Ovary (tissue), 9 donors: Measurements from ENCODE around the gene SLC1A6. TPM values are rescaled to one million over a fixed set of nuclear protein-coding genes. Genes with fewer than 3 reads are reported as not detected.

ENCODE experiments used
- DNase-seq, 5 donors: peaks; one replicate each; pipeline ENCODE4 v3.0.0-alpha.2; 2019 to 2020
- H3K27ac ChIP-seq, 2 donors: fragments of 200-600 bp; one replicate each; pipeline versions ENCODE4 v1.5.1 to v1.8.0; 2019 to 2022
- H3K27me3 ChIP-seq: fragments of 200-600 bp; one replicate; pipeline ENCODE4 v1.8.0; 2022
- H3K36me3 ChIP-seq: fragments of 200-600 bp; sonication (generic); one replicate; pipeline ENCODE4 v1.5.1; 2019
- H3K4me1 ChIP-seq: one replicate; pipeline ENCODE4 v1.8.1; 2013; ENCODE audit warnings: mild to moderate bottlenecking, moderate library complexity; ENCODE audit not compliant: insufficient read depth
- H3K4me3 ChIP-seq: fragments of 200-600 bp; sonication (generic); one replicate; pipeline ENCODE4 v1.5.1; 2017
- H3K9me3 ChIP-seq, 2 donors: fragments of 200-600 bp in 1 of 2; sonication (generic) in 1 of 2; one replicate each; pipeline versions ENCODE4 v1.5.1 to v1.8.1; 2013 to 2019; ENCODE audit warnings: mild to moderate bottlenecking in 1 of 2, moderate library complexity in 1 of 2
- EP300 ChIP-seq: sonication (generic); formaldehyde crosslinking; IDR thresholded peaks from one replicate; pipeline ENCODE4 v1.6.1; 2017; ENCODE audit warnings: antibody characterized with exemption
- POLR2A ChIP-seq: fragments of 450-650 bp; IDR thresholded peaks from one replicate; pipeline ENCODE4 v1.6.1; 2017; ENCODE audit warnings: antibody characterized with exemption, mild to moderate bottlenecking, moderate library complexity
- WGBS, 3 donors: extraction: QIAGEN DNeasy Blood & Tissue Kit in 1 of 3; methylation state at CpG; one replicate each; pipeline versions ENCODE4 v1.1.5 to v1.1.7; 2013 to 2017; 5-methylcytosine and 5-hydroxymethylcytosine counted together
- intact Hi-C, 4 donors: fragments of 100-400 bp; cut with DNase I; formaldehyde crosslinking; loops; one replicate each; pipeline versions ENCODE4 v1.11.0 to v1.15.1; 2022 to 2023
- polyA plus RNA-seq, 2 donors: library from polyadenylated mRNA; stranded (reverse); fragments of 200-250 nt in 1 of 2; fragments of 350-450 nt in 1 of 2; fragmentation: Illumina TruSeq in 1 of 2; extraction: RNeasy Lipid Tissue Mini Kit (QIAGEN cat#74804) in 1 of 2; gene quantifications; one replicate each; pipeline ENCODE4 v1.2.3, GENCODE V29; 2013 to 2014
- total RNA-seq, 7 donors: library from RNA; depleted of rRNA in 2 of 7; stranded (reverse); fragments of >200 nt in 2 of 7; fragmentation: NEBNext Ultra II Directional in 3 of 7; extraction: Animal tissue kit (Norgen Biotek cat#: 25700) in 3 of 7; gene quantifications; one replicate each; pipeline versions ENCODE4 v1.1.0 to v1.2.4, GENCODE V29; 2016 to 2023
- TF ChIP-seq, protein P1 (sequence below), 3 donors: fragments of 450-650 bp in 2 of 3; fragments of 200-600 bp in 1 of 3; IDR thresholded peaks; one replicate each; pipeline versions ENCODE4 v1.5.1 to v1.8.0; 2016 to 2022; ENCODE audit warnings: antibody characterized with exemption in 3 of 3, mild to moderate bottlenecking in 1 of 3
- donor health status: DM: no; HTN: no; CAD: no; lungs with moderate emphysema.
- donor health status: DM: no; HTN: no; CAD: no.
- donor health status: Bipolar disorder and iron deficiency.
- donor health status: DM: yes; HTN: yes; CAD: no.
- donor health status: DM: no; HTN: no; CAD: no.
- donor health status: DM: yes; HTN: yes; CAD: no.

SLC1A6 gene
- total and polyA plus RNA-seq, 9 donors, result 0.08 TPM; not detected in 8

DNA sequence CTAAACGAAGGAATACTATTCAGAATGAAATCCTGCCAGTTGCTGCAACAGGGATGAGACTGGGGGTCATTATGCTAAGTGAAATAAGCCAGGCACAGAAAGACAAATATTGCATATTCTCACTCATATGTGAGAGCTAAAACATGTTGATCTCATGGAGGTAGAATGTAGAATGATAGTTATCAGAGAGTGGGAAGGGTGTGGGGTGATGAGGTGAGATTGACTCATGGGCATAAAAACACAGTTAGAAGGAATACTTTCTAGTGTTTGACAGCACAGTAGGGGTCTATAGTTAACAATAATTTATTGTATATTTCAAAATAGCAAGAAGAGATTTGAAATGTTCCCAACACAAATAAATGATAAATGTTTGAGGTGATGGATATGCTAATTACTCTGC is 46.2 kb downstream of the SLC1A6 start:
- no peak for DNase-seq
- TF ChIP-seq POLR2A (no peak), EP300 (no peak)
- Histone ChIP-seq H3K27me3 (no peaks in the 10 kb centered on the region), H3K4me1 (no peaks in the 10 kb centered on the region), H3K36me3 (no peaks in the 10 kb centered on the region), H3K27ac (no peak overlapping the region), H3K4me3 (no peak overlapping the region), H3K9me3 (no peaks in the 10 kb centered on the region)
- intact Hi-C loops, result no loop called here
- WGBS, 3 donors, result 40 to 68% (median 45%) methylated on average over 1 of the region's 1 CpG

DNA sequence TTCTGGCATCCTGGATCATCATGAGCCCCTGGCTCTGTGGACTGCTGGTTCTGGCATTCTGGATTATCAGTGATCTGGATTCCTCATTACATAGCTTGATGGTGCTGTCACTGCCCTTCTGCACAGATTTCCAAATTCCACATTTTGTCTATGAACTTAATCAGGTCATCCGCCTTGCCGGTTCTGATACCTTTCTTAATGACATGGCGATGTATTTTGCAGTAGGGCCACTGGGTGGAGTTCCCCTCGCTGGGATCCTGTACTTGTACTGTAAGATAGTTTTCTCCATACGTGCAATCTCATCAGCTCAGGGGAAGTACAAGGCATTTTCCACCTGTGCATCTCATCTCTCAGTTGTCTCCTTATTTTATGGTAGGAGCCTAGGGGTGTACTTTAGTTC is 62.8 kb downstream of the SLC1A6 start:
- intact Hi-C loops, result no loop called here
- DNase-seq, result no peak
- Histone ChIP-seq H3K4me3 (no peak overlapping the region), H3K9me3 (no peaks in the 10 kb centered on the region), H3K4me1 (no peaks in the 10 kb centered on the region), H3K27ac (no peak overlapping the region), H3K27me3 (no peaks in the 10 kb centered on the region), H3K36me3 (no peaks in the 10 kb centered on the region)
- TF ChIP-seq EP300 (no peak), POLR2A (no peak)
- TF ChIP-seq, protein P1, sequence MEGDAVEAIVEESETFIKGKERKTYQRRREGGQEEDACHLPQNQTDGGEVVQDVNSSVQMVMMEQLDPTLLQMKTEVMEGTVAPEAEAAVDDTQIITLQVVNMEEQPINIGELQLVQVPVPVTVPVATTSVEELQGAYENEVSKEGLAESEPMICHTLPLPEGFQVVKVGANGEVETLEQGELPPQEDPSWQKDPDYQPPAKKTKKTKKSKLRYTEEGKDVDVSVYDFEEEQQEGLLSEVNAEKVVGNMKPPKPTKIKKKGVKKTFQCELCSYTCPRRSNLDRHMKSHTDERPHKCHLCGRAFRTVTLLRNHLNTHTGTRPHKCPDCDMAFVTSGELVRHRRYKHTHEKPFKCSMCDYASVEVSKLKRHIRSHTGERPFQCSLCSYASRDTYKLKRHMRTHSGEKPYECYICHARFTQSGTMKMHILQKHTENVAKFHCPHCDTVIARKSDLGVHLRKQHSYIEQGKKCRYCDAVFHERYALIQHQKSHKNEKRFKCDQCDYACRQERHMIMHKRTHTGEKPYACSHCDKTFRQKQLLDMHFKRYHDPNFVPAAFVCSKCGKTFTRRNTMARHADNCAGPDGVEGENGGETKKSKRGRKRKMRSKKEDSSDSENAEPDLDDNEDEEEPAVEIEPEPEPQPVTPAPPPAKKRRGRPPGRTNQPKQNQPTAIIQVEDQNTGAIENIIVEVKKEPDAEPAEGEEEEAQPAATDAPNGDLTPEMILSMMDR (IDR thresholded peaks at IDR 0.05), result no peak
- 39 to 60% (median 44%) methylated on average over 5 of the region's 5 CpGs for WGBS, 3 donors

DNA sequence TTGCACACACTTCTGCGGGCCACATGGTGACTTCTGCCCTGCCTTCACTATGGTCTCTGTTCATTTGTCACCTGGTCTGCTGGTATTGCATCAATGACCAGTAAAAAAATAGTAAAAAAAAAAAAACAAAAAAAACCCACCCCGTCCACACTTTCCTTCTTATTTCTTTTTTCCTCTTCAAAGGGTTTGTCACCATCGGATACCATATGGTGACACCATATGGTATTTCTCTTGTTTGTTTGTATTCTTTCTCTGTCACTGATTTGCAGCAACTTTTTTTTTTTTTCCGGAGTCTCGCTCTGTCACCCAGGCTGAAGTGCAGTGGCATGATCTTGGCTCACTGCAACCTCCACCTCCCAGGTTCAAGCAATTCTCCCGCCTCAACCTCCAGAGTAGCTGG is 64.5 kb downstream of the SLC1A6 start:
- no peak overlapping the region for H3K27ac ChIP-seq
- intact Hi-C loops, result no loop called here
- no peaks in the 10 kb centered on the region for H3K9me3 ChIP-seq
- no peaks in the 10 kb centered on the region for H3K4me1 ChIP-seq
- no peaks in the 10 kb centered on the region for H3K36me3 ChIP-seq
- 62 to 71% (median 71%) methylated on average over 6 of the region's 6 CpGs for WGBS, 3 donors
- H3K27me3 ChIP-seq, result no peaks in the 10 kb centered on the region
- TF ChIP-seq EP300 (no peak), POLR2A (no peak)
- TF ChIP-seq, protein P1 (IDR thresholded peaks at IDR 0.05), result no peak
- no peak overlapping the region for H3K4me3 ChIP-seq
- no peak for DNase-seq

DNA sequence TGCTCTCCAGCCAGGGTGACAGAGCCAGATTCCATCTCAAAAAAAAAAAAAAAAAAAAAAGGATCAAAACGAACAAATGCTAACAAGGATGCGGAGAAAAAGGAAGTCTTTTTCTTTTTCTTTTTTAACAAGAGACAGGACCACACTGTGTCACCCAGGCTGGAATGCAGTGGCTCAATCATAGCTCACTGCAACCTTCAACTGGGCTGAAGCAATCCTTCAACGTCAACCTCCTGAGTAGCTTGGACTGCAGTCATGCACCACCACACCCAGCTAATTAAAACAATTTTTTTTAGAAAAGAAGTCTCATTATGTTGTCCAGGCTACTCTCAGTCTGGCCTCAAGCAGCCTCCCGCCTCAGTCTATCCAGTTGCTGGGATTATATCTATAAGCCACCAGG is 73.0 kb downstream of the SLC1A6 start:
- no peaks in the 10 kb centered on the region for H3K4me1 ChIP-seq
- 72 to 77% (median 73%) methylated on average over 4 of the region's 4 CpGs for WGBS, 3 donors
- H3K9me3 ChIP-seq, result no peaks in the 10 kb centered on the region
- intact Hi-C loops, result no loop called here
- H3K27ac ChIP-seq, result no peak overlapping the region
- no peak overlapping the region for H3K4me3 ChIP-seq
- TF ChIP-seq, protein P1 (IDR thresholded peaks at IDR 0.05), result no peak
- no peak for TF ChIP-seq POLR2A
- no peak for TF ChIP-seq EP300
- DNase-seq, result no peak
- H3K27me3 ChIP-seq, result no peaks in the 10 kb centered on the region
- no peaks in the 10 kb centered on the region for H3K36me3 ChIP-seq

DNA sequence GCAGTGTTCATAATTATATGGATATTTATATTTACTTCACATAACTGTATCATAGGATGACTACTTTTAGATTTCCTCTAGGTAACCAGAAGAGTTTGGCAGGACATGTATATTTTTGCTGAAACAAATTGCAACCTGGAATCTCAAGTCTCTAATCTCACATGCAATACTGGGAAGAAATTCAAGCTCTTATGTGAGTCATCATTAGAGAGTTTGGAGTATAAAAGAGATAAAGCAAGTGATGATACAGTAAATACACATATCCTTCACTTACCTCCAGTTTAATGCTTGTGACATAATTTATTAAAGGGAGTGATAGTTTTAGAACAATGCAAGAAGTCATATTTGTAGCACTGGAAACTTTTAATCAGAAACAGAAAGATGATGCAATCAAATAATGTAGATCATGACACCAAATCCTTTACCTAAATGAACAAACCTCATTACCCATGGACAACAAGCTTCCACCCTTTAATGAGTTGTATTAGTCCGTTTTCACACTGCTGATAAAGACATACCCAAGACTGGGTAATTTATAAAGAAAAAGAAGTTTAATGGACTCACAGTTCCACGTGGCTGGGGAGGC is 77.9 kb downstream of the SLC1A6 start:
- Histone ChIP-seq H3K36me3 (no peaks in the 10 kb centered on the region), H3K4me1 (no peaks in the 10 kb centered on the region), H3K4me3 (no peak overlapping the region), H3K27ac (no peak overlapping the region), H3K27me3 (no peaks in the 10 kb centered on the region), H3K9me3 (no peaks in the 10 kb centered on the region)
- TF ChIP-seq, protein P1 (IDR thresholded peaks at IDR 0.05), result no peak
- no peak for TF ChIP-seq EP300
- TF ChIP-seq POLR2A, result no peak
- DNase-seq, result no peak
- intact Hi-C loops, result no loop called here
- 8 to 26% (median 19%) methylated on average over 2 of the region's 2 CpGs for WGBS, 3 donors

Other genes starting within 250 kb of the SLC1A6 start
- gene ADGRE2, start 201.3 kb downstream of the SLC1A6 start, total RNA-seq, result 1 to 10 TPM in 4 of 7 donors, under 1 TPM in 3; 0.45 to 4.2 (median 1.0) TPM
- 1 to 10 TPM in 1 of 2 donors, under 1 TPM in 1; 0.24 to 1.8 TPM for gene ADGRE2, start 201.3 kb downstream of the SLC1A6 start, polyA plus RNA-seq
- under 1 TPM in 2 of 7 donors, not detected in 5; 0.12 TPM for gene OR7A5, start 144.7 kb downstream of the SLC1A6 start, total RNA-seq
- not detected for gene OR7A5, start 144.7 kb downstream of the SLC1A6 start, polyA plus RNA-seq
- gene OR7C1, start 144.7 kb downstream of the SLC1A6 start, total RNA-seq, result under 1 TPM in 1 of 7 donors, not detected in 6; 0.05 TPM
- gene OR7C1, start 144.7 kb downstream of the SLC1A6 start, polyA plus RNA-seq, result under 1 TPM in 1 of 2 donors, not detected in 1; 0.13 TPM
- gene OR7A10, start 130.9 kb downstream of the SLC1A6 start, total RNA-seq, result not detected
- gene OR7A10, start 130.9 kb downstream of the SLC1A6 start, polyA plus RNA-seq, result not detected
- not detected for gene OR7A17, start 93.7 kb downstream of the SLC1A6 start, total RNA-seq
- gene OR7A17, start 93.7 kb downstream of the SLC1A6 start, polyA plus RNA-seq, result not detected
- gene OR7C2, start 38.4 kb downstream of the SLC1A6 start, total RNA-seq, result not detected
- gene OR7C2, start 38.4 kb downstream of the SLC1A6 start, polyA plus RNA-seq, result not detected
- not detected for gene CASP14, start 69.6 kb upstream of the SLC1A6 start, total RNA-seq
- not detected for gene CASP14, start 69.6 kb upstream of the SLC1A6 start, polyA plus RNA-seq
- not detected for gene OR1I1, start 102.3 kb upstream of the SLC1A6 start, total RNA-seq
- not detected for gene OR1I1, start 102.3 kb upstream of the SLC1A6 start, polyA plus RNA-seq
- 10 to 100 TPM; 22.2 to 61.9 (median 43.5) TPM for gene SYDE1, start 127.5 kb upstream of the SLC1A6 start, total RNA-seq
- gene SYDE1, start 127.5 kb upstream of the SLC1A6 start, polyA plus RNA-seq, result 10 to 100 TPM in 1 of 2 donors, 1 to 10 TPM in 1; 9.4 to 22.9 TPM
- 10 to 100 TPM in 5 of 7 donors, 1 to 10 TPM in 2; 6.1 to 47.6 (median 17.9) TPM for gene NOTCH3, start 221.1 kb upstream of the SLC1A6 start, total RNA-seq
- 10 to 100 TPM; 17.9 to 23.5 TPM for gene NOTCH3, start 221.1 kb upstream of the SLC1A6 start, polyA plus RNA-seq